C1 segment of cervical spinal cord (tissue), 14 donors: ENCODE results near the gene CDC42SE1.

Source experiments
- DNase-seq, 14 donors: peaks; one replicate each; lab custom pipeline; 2025; lab: John Stamatoyannopoulos, UW

CDC42SE1 gene

GRCh38 chr1:151054971-151055547, 4.4 kb downstream of the CDC42SE1 start:
- DNase-seq, result no peak

DNA sequence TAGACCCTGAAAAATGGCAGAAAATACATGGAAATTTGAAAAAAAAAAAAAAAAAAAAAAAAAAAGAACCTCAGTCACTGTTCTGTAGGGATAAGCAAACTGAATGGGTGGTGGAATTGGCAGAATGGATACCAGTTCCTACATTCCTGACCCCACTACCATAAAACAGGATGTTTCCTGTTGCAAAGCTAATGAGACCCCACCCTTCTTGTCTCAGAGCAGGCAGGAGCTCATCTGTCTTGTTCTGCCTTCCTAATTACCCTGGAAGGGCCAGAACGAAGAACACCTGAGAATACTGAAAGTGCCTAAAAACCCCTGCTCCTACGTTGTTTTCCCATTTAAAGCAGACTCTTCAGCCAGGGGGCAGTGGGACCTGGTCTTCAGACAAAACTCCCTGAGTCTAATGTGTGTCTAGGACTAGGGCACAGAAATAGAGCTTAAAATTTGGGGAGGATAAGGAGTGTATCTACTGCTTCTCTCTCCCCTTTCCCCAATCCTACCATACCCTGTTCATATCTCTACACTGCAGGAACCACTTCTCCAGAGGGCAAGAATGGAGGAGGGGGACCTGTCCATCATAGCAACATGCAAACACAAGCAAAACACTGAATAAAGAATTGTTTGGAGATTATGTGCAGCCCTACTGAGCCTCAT, 7.9 kb downstream of the CDC42SE1 start:
- DNase-seq, result no peak

- no peak for DNase-seq
These were observed 9.3 kb downstream of the CDC42SE1 start for GRCh38 chr1:151050051-151050688.

DNA sequence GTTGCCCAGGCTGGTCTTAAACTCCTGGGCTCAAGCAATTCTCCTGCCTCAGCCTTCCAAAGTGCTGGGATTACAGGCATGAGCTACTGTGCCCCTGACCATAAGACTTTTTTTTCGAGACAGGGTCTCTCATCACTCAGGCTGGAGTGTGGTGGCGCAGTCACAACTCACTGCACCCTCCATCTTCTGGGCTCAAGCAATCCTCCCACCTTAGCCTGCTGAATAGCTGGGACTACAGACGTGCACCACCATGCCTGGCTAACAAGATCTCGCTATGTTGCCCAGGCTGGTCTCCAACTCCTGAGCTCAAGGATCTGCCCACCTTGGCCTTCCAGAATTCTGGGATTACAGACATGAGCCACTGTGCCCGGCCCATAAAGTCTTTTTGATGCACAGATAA, 10.0 kb downstream of the CDC42SE1 start:
- DNase-seq, result no peak

DNA sequence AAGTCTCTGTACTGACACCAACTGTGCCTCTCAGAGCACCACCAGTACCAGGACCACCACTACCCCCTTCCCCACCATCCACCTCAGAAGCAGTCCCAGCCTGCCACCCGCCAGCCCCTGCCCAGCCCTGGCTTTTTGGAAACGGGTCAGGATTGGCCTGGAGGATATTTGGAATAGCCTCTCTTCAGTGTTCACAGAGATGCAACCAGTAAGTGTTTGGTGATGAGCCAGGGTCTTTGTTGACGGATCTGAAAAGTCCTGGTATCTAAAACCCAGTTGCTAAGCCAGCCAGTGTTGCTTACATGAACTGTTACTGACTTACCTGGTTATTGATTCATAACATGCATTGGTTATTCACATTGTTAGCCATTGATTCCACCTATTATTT, 10.8 kb downstream of the CDC42SE1 start:
- no peak for DNase-seq

DNA sequence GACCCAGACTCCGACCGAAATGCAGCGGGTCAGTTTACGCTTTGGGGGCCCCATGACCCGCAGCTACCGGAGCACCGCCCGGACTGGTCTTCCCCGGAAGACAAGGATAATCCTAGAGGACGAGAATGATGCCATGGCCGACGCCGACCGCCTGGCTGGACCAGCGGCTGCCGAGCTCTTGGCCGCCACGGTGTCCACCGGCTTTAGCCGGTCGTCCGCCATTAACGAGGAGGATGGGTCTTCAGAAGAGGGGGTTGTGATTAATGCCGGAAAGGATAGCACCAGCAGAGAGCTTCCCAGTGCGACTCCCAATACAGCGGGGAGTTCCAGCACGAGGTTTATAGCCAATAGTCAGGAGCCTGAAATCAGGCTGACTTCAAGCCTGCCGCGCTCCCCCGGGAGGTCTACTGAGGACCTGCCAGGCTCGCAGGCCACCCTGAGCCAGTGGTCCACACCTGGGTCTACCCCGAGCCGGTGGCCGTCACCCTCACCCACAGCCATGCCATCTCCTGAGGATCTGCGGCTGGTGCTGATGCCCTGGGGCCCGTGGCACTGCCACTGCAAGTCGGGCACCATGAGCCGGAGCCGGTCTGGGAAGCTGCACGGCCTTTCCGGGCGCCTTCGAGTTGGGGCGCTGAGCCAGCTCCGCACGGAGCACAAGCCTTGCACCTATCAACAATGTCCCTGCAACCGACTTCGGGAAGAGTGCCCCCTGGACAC, 11.3 kb downstream of the CDC42SE1 start:
- peak in 13 of 14 donors; percentile 19 to 82 (median 72) for DNase-seq

DNA sequence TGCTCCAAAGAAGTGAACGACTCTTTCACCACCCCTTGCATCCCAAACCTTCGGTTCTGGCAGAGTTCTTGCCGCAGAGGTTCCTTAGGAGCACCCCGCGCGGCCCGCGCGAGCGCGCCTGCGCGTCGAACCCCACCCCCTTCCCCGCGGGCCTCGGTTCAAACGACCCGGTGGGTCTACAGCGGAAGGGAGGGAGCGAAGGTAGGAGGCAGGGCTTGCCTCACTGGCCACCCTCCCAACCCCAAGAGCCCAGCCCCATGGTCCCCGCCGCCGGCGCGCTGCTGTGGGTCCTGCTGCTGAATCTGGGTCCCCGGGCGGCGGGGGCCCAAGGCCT, 11.9 kb downstream of the CDC42SE1 start, which contains the start of gene C1orf56:
Gene C1orf56 (plus strand): TSS at position 161 of the 334 bp plus-strand sequence. CDS start 97 bp downstream, at position 258.
- peak in 12 of 14 donors; percentile 18 to 82 (median 76) for DNase-seq

DNA sequence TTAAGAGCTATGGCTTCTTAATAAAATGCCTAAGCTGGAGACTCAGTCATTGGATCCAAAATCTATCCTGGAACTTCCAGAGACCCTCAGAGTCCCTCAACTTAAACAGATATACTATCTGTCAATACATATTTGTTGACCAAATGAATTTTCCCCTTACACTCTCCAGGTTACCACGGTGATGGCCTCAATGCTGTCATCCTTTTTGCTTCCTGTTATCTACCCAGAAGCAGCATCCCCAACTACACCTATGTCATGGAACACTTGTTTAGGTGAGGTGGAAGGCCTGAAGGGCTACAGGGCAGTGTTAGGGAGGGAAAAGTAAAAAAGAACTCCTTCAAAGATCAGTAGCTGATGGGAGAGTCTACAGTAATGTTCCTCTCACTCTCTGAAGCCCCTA, 16.3 kb downstream of the CDC42SE1 start:
- no peak for DNase-seq

GRCh38 chr1:151039521-151039920, 19.9 kb downstream of the CDC42SE1 start:
- DNase-seq, result no peak

DNA sequence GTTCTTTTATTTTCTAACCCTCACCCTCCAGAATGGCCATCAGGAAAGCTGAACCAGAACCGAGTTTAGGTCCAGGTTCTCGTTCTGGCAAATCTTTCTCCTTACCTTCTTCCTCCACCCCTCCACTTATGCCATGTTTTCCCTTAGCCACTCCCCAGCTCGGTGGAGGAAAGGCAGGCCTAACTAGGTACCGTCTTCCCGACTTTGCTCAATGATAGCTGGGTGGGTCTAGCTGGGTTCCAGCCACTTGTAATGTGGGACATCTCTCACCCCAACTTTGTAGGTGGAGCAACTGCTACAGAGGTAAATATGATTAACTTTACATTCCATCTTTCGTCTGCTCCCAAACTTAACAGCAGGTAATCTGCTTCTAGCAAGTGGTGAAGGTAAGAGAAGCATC, 22.4 kb downstream of the CDC42SE1 start:
- DNase-seq, result no peak

DNA sequence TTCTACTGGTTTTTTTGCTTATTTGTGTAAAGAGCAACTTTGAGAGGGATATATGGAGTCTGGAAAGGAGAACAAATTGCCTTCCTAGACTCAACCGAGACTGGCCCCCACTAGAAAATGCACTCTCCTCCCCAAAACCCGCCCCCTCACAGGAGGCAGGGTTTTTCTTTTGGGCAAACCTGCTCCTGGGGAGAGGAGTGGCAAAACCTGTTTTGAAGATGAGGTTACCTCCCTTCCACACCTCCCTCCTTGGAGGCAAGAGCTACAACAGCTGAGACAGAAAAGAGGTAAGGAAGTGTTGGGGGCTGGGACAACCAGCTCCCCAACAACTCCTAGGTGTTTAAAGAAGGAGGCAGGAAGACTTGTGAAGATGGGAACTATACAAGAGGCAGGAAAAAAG, 23.1 kb downstream of the CDC42SE1 start, which contains the start of gene BNIPL:
Gene BNIPL (plus strand): TSS at position 231 of the 400 bp plus-strand sequence. CDS start 140 bp downstream, at position 371.
- DNase-seq, result no peak

GRCh38 chr1:151035167-151035566, 24.3 kb downstream of the CDC42SE1 start:
- DNase-seq, result no peak

DNA sequence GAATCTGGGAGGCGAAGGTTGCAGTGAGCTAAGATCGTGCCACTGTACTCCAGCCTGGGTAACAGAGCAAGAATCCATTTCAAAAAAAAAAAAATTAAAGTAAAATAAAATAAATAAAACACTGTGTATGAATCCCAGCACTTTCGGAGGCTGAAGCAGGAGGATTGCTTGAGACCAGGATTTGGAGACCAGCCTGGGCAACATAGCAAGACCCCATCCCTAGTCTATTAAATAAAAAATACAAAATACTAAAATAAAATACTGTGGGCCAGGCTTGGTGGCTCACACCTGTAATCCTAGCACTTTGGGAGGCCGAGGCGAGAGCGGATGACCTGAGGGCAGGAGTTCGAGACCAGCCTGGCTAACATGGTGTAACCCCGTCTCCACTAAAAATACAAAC, 27.3 kb downstream of the CDC42SE1 start:
- no peak for DNase-seq

GRCh38 chr1:151026460-151026859, 33.0 kb downstream of the CDC42SE1 start:
- DNase-seq, result no peak

DNA sequence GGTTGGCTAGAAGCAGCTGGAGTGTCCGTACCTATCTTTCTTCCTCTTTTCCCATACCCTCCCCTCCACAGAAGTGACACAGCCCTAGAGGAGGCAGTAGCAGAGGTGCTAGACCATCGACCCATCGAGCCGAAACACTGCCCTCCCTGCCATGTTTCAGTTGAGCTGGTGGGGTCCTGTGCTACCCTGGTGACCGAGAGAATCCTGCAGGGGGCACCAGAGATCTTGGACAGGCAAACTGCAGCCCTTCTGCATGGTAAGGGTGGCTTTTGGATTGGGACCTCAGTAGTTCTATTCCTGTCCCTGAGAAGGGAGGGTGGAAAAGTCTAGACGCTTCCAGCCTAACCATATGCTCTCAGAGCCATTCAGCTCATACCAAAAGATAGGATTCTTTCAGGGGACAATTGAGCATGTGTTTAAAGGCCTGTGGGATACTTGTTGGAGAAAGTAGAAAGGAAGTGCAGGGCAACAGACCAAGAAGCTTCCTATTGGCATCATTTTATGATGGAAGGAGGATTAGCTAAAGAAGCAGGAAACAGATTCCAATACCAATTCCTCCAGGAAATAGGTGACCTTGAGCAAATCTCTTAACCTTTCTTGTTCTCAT, 34.8 kb downstream of the CDC42SE1 start:
- peak in 13 of 14 donors; percentile 8 to 78 (median 63) for DNase-seq

DNA sequence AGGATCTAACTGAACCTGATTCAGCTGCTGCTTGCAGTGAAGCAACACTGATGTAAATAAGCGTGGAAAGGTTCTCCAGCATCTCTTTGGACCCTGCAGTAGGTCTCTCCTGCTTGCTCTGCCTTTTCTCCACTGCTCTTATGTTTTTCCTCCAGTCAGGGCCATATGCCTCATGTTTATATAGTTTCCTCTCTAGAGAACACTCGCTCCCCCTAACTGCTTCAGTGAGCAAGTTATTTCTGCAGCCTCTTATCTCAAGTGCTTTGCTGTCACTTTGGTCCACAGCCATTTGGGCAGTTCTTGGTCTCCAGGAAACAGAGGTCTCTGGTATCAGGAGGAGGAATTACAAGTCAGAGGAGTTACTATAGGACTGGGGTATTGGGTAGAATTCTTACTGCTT, 45.9 kb downstream of the CDC42SE1 start:
- DNase-seq, result no peak

DNA sequence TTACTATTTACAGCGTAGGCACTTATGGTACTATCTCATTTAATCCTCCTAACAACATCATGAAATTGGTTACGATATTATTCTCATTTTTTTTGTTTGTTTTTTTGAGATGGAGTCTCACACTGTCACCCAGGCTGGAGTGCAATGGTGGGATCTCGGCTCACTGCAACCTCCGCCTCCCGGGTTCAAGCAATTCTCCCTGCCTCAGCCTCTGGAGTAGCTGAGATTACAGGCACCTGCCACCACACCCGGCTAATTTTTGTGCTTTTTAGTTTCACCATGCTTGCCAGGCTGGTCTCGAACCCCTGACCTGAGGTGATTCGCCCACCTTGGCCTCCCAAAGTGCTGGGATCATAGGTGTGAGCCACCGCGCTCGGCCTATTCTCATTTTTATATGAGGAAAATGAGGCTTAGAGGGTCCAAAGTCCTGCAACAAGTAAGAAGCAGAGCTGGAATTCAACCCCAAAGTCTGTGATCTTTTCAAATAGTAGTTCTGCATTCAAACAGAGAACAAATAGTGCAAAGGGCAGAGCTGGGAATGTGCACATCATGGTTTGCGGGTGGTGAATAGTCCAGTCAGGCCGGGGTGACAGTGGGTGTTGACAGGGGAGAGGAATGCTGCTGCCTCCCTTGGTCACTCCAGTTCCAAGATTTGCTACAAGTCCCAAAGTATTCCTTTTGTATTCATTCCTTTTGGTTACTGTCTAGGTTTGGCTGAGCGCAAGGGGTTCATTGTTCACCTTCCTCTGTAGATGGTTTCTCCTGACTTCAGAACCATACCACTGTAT, 46.5 kb downstream of the CDC42SE1 start:
- DNase-seq, result peak in 1 of 14 donors; percentile 8

- DNase-seq, result no peak
These were observed 48.1 kb downstream of the CDC42SE1 start for GRCh38 chr1:151011154-151011850.

- DNase-seq, result no peak
These were observed 49.1 kb downstream of the CDC42SE1 start for GRCh38 chr1:151010346-151010726.

GRCh38 chr1:151009674-151010345, 49.6 kb downstream of the CDC42SE1 start:
- DNase-seq, result no peak
